HG03432 (cell line): Measurements from ENCODE around the gene DNAAF5.
"Not testable (repeated sequence)": the region's sequence is repeated elsewhere in the genome, so short reads cannot be mapped to it uniquely, and the experiment has no call there.

Experiments used
- ATAC-seq: cut with Tn5 transposase; IDR thresholded peaks from one replicate; pipeline ENCODE4 v1.9.1; 2021; ENCODE audit warnings: mild to moderate bottlenecking, moderate library complexity; ENCODE audit not compliant: unreplicated experiment

DNAAF5 gene

GRCh38 chr7:729140-730000 lies 2.9 kb downstream of the DNAAF5 start:
- ATAC-seq: no peak

- no peak for ATAC-seq
Observed at GRCh38 chr7:730501-731439, 4.3 kb downstream of the DNAAF5 start.

- no peak for ATAC-seq
Observed at GRCh38 chr7:731440-732085, 5.1 kb downstream of the DNAAF5 start.

- ATAC-seq: no peak
Observed at GRCh38 chr7:732094-732541, 5.6 kb downstream of the DNAAF5 start.

- ATAC-seq: no peak
Observed at GRCh38 chr7:732556-732955, 6.1 kb downstream of the DNAAF5 start.

GRCh38 chr7:734214-734613 lies 7.7 kb downstream of the DNAAF5 start:
- ATAC-seq: no peak

GRCh38 chr7:734808-735207 lies 8.3 kb downstream of the DNAAF5 start:
- no peak for ATAC-seq

GRCh38 chr7:738241-738640 lies 11.7 kb downstream of the DNAAF5 start:
- ATAC-seq: no peak

GRCh38 chr7:738723-739454 lies 12.4 kb downstream of the DNAAF5 start:
- ATAC-seq: no peak

- ATAC-seq: no peak
Observed at GRCh38 chr7:739455-739982, 13.0 kb downstream of the DNAAF5 start.

GRCh38 chr7:739983-740942 lies 13.8 kb downstream of the DNAAF5 start:
- ATAC-seq: no peak

GRCh38 chr7:741191-741671 lies 14.7 kb downstream of the DNAAF5 start:
- ATAC-seq: no peak

GRCh38 chr7:741850-742249 lies 15.4 kb downstream of the DNAAF5 start:
- no peak for ATAC-seq

GRCh38 chr7:742791-743190 lies 16.3 kb downstream of the DNAAF5 start:
- no peak for ATAC-seq

GRCh38 chr7:743341-744127 lies 17.0 kb downstream of the DNAAF5 start:
- ATAC-seq: not testable (repeated sequence)

GRCh38 chr7:744128-744520 lies 17.6 kb downstream of the DNAAF5 start:
- ATAC-seq: not testable (repeated sequence)

GRCh38 chr7:744854-745430 lies 18.4 kb downstream of the DNAAF5 start:
- no peak for ATAC-seq
